ENCODE measurements around the gene CNN2. TPM values are rescaled to one million over a fixed set of nuclear protein-coding genes. Genes with fewer than 3 reads are reported as not detected.

Gene CNN2
- total and polyA plus RNA-seq, 2 of the 13 experiments (the other 11 are each of a cell fraction or from before 2014, with no cell fraction given), result 63.6 to 70.0 TPM

DNA sequence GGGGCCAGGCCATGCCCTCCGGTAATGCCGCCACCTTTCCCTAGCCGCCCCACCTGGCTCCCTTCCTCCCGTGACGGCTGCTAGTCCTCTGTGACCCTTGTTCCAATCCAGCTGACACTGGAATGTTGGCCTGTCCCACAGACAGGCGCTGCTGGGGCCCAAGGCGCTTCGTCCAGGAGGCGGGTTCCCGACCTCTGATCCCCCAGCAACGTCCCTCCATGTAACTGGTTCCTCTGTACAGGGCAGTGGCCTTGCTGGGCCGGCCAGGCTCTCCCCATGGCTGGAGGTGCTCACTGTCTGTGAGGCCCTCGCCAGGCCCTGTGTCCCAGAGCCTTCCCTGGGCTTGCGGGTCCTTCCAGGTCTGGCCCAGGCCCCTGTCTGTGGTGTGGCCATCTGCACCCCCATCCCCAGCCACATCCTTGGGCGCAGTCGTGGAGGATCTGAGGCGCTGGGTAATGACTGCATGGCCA is 33.0 kb upstream of the CNN2 start (continued):
- TF ChIP-seq, protein P1, sequence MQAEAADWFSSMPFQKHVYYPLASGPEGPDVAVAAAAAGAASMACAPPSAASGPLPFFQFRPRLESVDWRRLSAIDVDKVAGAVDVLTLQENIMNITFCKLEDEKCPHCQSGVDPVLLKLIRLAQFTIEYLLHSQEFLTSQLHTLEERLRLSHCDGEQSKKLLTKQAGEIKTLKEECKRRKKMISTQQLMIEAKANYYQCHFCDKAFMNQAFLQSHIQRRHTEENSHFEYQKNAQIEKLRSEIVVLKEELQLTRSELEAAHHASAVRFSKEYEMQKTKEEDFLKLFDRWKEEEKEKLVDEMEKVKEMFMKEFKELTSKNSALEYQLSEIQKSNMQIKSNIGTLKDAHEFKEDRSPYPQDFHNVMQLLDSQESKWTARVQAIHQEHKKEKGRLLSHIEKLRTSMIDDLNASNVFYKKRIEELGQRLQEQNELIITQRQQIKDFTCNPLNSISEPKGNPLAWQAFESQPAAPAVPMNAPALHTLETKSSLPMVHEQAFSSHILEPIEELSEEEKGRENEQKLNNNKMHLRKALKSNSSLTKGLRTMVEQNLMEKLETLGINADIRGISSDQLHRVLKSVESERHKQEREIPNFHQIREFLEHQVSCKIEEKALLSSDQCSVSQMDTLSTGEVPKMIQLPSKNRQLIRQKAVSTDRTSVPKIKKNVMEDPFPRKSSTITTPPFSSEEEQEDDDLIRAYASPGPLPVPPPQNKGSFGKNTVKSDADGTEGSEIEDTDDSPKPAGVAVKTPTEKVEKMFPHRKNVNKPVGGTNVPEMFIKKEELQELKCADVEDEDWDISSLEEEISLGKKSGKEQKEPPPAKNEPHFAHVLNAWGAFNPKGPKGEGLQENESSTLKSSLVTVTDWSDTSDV (CRISPR knock-in tag; IDR thresholded peaks at IDR 0.05), result no peak
- TF ChIP-seq, protein P2, sequence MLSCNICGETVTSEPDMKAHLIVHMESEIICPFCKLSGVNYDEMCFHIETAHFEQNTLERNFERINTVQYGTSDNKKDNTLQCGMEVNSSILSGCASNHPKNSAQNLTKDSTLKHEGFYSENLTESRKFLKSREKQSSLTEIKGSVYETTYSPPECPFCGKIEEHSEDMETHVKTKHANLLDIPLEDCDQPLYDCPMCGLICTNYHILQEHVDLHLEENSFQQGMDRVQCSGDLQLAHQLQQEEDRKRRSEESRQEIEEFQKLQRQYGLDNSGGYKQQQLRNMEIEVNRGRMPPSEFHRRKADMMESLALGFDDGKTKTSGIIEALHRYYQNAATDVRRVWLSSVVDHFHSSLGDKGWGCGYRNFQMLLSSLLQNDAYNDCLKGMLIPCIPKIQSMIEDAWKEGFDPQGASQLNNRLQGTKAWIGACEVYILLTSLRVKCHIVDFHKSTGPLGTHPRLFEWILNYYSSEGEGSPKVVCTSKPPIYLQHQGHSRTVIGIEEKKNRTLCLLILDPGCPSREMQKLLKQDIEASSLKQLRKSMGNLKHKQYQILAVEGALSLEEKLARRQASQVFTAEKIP (CRISPR knock-in tag; IDR thresholded peaks at IDR 0.05; ENCODE audit: borderline replicate concordance), result no peak
- TF ChIP-seq CBX5 (CRISPR knock-in tag; IDR thresholded peaks at IDR 0.05; ENCODE audit: borderline replicate concordance), result 0 out of 2 replicates have a peak, but pooled peaks have one; percentile 32
- TF ChIP-seq ZNF160 (CRISPR knock-in tag; IDR thresholded peaks at IDR 0.05), result 0 out of 2 replicates have a peak, but pooled peaks have one; percentile 31
- peak; percentile 42; the same call in 1 of the 2 replicates for TF ChIP-seq MAZ (IDR thresholded peaks at IDR 0.05; ENCODE audit: borderline replicate concordance, low read depth, low read length)
- TF ChIP-seq MAZ (CRISPR knock-in tag; IDR thresholded peaks at IDR 0.05; ENCODE audit: low read depth), result no peak
- no peak for TF ChIP-seq ZNF234 (CRISPR knock-in tag; conservative IDR thresholded peaks at IDR 0.05)
- TF ChIP-seq, protein P3, sequence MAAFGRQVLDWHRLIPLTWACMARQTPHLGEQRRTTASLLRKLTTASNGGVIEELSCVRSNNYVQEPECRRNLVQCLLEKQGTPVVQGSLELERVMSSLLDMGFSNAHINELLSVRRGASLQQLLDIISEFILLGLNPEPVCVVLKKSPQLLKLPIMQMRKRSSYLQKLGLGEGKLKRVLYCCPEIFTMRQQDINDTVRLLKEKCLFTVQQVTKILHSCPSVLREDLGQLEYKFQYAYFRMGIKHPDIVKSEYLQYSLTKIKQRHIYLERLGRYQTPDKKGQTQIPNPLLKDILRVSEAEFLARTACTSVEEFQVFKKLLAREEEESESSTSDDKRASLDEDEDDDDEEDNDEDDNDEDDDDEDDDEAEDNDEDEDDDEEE (CRISPR knock-in tag; IDR thresholded peaks at IDR 0.05), result no peak
- TF ChIP-seq ZNF253 (CRISPR knock-in tag; IDR thresholded peaks at IDR 0.05; ENCODE audit: borderline replicate concordance), result no peak
- peak; percentile 80; the same call in 1 of the 2 replicates for TF ChIP-seq KLF11 (CRISPR knock-in tag; IDR thresholded peaks at IDR 0.05)
- no peak for TF ChIP-seq ZNF484 (CRISPR knock-in tag; IDR thresholded peaks at IDR 0.05; ENCODE audit: borderline replicate concordance, low read depth)
- peak; percentile 92 for TF ChIP-seq ZNF121 (CRISPR knock-in tag; IDR thresholded peaks at IDR 0.05)
- no peak for TF ChIP-seq ZMYM4 (CRISPR knock-in tag; IDR thresholded peaks at IDR 0.05)
- TF ChIP-seq POLR2AphosphoS2 (IDR thresholded peaks at IDR 0.05; ENCODE audit: low read depth, low read length), result no peak
- no peak for TF ChIP-seq ZNF839 (CRISPR knock-in tag; IDR thresholded peaks at IDR 0.05; ENCODE audit: borderline replicate concordance)
- TF ChIP-seq ZFP82 (CRISPR knock-in tag; IDR thresholded peaks at IDR 0.05; ENCODE audit: borderline replicate concordance), result no peak
- TF ChIP-seq, protein P4, sequence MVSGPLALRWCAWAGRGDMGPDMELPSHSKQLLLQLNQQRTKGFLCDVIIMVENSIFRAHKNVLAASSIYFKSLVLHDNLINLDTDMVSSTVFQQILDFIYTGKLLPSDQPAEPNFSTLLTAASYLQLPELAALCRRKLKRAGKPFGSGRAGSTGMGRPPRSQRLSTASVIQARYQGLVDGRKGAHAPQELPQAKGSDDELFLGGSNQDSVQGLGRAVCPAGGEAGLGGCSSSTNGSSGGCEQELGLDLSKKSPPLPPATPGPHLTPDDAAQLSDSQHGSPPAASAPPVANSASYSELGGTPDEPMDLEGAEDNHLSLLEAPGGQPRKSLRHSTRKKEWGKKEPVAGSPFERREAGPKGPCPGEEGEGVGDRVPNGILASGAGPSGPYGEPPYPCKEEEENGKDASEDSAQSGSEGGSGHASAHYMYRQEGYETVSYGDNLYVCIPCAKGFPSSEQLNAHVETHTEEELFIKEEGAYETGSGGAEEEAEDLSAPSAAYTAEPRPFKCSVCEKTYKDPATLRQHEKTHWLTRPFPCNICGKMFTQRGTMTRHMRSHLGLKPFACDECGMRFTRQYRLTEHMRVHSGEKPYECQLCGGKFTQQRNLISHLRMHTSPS (CRISPR knock-in tag; IDR thresholded peaks at IDR 0.05; ENCODE audit: low read depth), result no peak
- no peak for TF ChIP-seq TBX2 (CRISPR knock-in tag; IDR thresholded peaks at IDR 0.05; ENCODE audit: borderline replicate concordance)
- peak; percentile 66; the same call in 1 of the 2 replicates for TF ChIP-seq NCOA2 (CRISPR knock-in tag; IDR thresholded peaks at IDR 0.05)
- TF ChIP-seq ZNF12 (CRISPR knock-in tag; IDR thresholded peaks at IDR 0.05), result no peak
- TF ChIP-seq, protein P5, sequence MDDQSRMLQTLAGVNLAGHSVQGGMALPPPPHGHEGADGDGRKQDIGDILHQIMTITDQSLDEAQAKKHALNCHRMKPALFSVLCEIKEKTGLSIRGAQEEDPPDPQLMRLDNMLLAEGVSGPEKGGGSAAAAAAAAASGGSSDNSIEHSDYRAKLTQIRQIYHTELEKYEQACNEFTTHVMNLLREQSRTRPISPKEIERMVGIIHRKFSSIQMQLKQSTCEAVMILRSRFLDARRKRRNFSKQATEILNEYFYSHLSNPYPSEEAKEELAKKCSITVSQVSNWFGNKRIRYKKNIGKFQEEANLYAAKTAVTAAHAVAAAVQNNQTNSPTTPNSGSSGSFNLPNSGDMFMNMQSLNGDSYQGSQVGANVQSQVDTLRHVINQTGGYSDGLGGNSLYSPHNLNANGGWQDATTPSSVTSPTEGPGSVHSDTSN (CRISPR knock-in tag; IDR thresholded peaks at IDR 0.05; ENCODE audit: borderline replicate concordance), result no peak
- no peak for TF ChIP-seq MYNN (CRISPR knock-in tag; IDR thresholded peaks at IDR 0.05; ENCODE audit: low read depth)

Measured in HepG2 (cell line).